PC-9 (cell line): ENCODE data around the gene PHYKPL. TPM values are rescaled to one million over a fixed set of nuclear protein-coding genes. Genes with fewer than 3 reads are reported as not detected.
A peak's percentile ranks its signal among the peaks of the same experiment; 100 is the strongest.

Source experiments
- BruUV-seq: library from RNA; stranded (reverse); fragments of 400-500 nt; replicated peaks from 2 replicates; lab custom pipeline; 2021; lab: Mats Ljungman, UMichigan
- CTCF ChIA-PET: fragments of 300-600 bp; sonication (Branson Sonifier 250); formaldehyde crosslinking; loops from one replicate; lab custom pipeline; 2022; ENCODE audit warnings: antibody characterized with exemption; lab: Charles Lee
- POLR2A ChIA-PET: fragments of 300-600 bp; sonication (Branson Sonifier 250); formaldehyde crosslinking; loops from one replicate; lab custom pipeline; 2022; ENCODE audit warnings: antibody characterized with exemption; ENCODE audit not compliant: unreplicated experiment; lab: Charles Lee
- DNase-seq, 2 experiments: peaks; one replicate each; pipeline versions ENCODE4 v3.0.0 to v3.0.0-alpha.2; 2015 to 2022; ENCODE audit warnings: mixed read lengths in 1 of 2
- H2AFZ ChIP-seq: fragments of 200-600 bp; sonication (generic); 2 replicates; pipeline ENCODE4 v1.8.1; 2017; ENCODE audit warnings: antibody characterized with exemption
- H3F3A ChIP-seq: fragments of 200-600 bp; sonication (generic); 2 replicates; pipeline ENCODE4 v1.8.1; 2017; ENCODE audit warnings: antibody characterized with exemption, mild to moderate bottlenecking, low read depth; ENCODE audit not compliant: insufficient read depth
- H3K27ac ChIP-seq: fragments of 200-600 bp; sonication (generic); 2 replicates; pipeline ENCODE4 v1.6.1; 2016; ENCODE audit warnings: mixed run types
- H3K27me3 ChIP-seq: fragments of 200-600 bp; sonication (generic); 2 replicates; pipeline ENCODE4 v1.6.1; 2016; ENCODE audit warnings: low read depth, mixed run types; ENCODE audit not compliant: insufficient read depth
- H3K36me3 ChIP-seq: fragments of 200-600 bp; sonication (generic); 2 replicates; pipeline ENCODE4 v1.6.1; 2016; ENCODE audit warnings: low read depth, mixed run types
- H3K4me1 ChIP-seq: fragments of 200-600 bp; sonication (generic); replicated peaks from 2 replicates; pipeline ENCODE4 v1.6.1; 2016; ENCODE audit warnings: mixed run types; ENCODE audit not compliant: insufficient read depth
- H3K4me2 ChIP-seq: fragments of 200-600 bp; sonication (generic); 2 replicates; pipeline ENCODE4 v1.6.1; 2017; ENCODE audit warnings: mixed run types
- H3K4me3 ChIP-seq: fragments of 200-600 bp; sonication (generic); 2 replicates; pipeline ENCODE4 v1.6.1; 2016; ENCODE audit warnings: mixed run types
- H3K79me2 ChIP-seq: fragments of 200-600 bp; sonication (generic); 2 replicates; pipeline ENCODE4 v1.6.1; 2017; ENCODE audit warnings: low read depth, mixed run types
- H3K9me2 ChIP-seq: fragments of 200-600 bp; sonication (generic); 2 replicates; pipeline ENCODE4 v1.8.1; 2017; ENCODE audit warnings: mild to moderate bottlenecking; ENCODE audit not compliant: insufficient read depth
- H3K9me3 ChIP-seq: fragments of 200-600 bp; sonication (generic); 2 replicates; pipeline ENCODE4 v1.8.1; 2016; ENCODE audit warnings: low read depth; ENCODE audit not compliant: insufficient read depth
- H4K20me1 ChIP-seq: fragments of 200-600 bp; sonication (generic); 2 replicates; pipeline ENCODE4 v1.8.1; 2017; ENCODE audit not compliant: insufficient read depth
- CTCF ChIP-seq: fragments of 200-600 bp; sonication (generic); conservative IDR thresholded peaks from 2 replicates; pipeline ENCODE4 v1.6.1; 2017; ENCODE audit warnings: mixed run types, antibody characterized with exemption, mild to moderate bottlenecking, moderate library complexity
- EZH2 ChIP-seq: fragments of 200-600 bp; sonication (generic); IDR thresholded peaks from 2 replicates; pipeline ENCODE4 v1.8.0; 2017; ENCODE audit warnings: antibody characterized with exemption, low read depth
- intact Hi-C: fragments of 100-400 bp; cut with micrococcal nuclease; formaldehyde crosslinking; loops from one replicate; pipeline ENCODE4 v1.10.0; 2022; ENCODE audit not compliant: unreplicated experiment
- total RNA-seq: library from RNA; stranded (reverse); gene quantifications from 2 replicates; pipeline ENCODE4 v1.2.3, GENCODE V29; 2021

Gene PHYKPL
- total RNA-seq, 1 experiment from 2014 or later: 73.7 TPM

GRCh38 chr5:178214160-178214803 is 18.3 kb downstream of the PHYKPL start:
- H3K27me3 ChIP-seq: no peaks in the 10 kb centered on the region
- peaks cover 77% of the 10 kb centered on the region for H3F3A ChIP-seq
- H3K36me3 ChIP-seq: peaks cover 23% of the 10 kb centered on the region
- no peak overlapping the region for H3K4me3 ChIP-seq
- ChIA-PET CTCF (no interaction called here), POLR2A (no interaction called here)
- no peak overlapping the region for H3K27ac ChIP-seq
- no TSS peak for BruUV-seq
- no peaks in the 10 kb centered on the region for H3K4me1 ChIP-seq
- no peak for TF ChIP-seq CTCF
- TF ChIP-seq EZH2: no peak
- H3K79me2 ChIP-seq: peaks cover 6% of the 10 kb centered on the region; the same call in 1 of the 2 replicates
- H2AFZ ChIP-seq: no peak overlapping the region
- no peaks in the 10 kb centered on the region for H3K9me2 ChIP-seq
- H3K9me3 ChIP-seq: no peaks in the 10 kb centered on the region
- H3K4me2 ChIP-seq: no peak overlapping the region
- DNase-seq: no peak
- peaks cover 53% of the 10 kb centered on the region for H4K20me1 ChIP-seq
- intact Hi-C loops: no loop called here

DNA sequence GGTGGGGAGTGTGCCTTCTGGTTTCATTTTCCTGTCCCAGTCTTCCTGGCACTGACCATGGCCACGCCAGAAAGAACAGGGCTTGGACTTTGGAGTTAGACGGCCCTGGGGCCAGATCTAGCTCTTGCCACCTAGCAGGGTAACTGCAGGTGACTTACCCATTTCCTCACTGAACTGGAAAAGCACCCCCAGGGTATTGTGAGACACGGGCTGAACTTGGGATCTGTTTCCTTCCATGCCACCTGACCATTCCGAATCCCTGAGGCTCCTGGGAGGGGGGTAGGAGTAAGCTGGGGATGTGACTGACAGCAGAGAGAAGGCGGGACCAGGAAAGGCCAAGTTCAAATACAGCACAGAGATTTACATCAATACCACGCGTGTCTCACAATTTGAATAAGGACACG is 18.9 kb downstream of the PHYKPL start:
- ChIA-PET POLR2A (interaction anchor here (0.6 to 0.7 kb wide), 2 partner anchors 11 to 64 kb away, joined by 4 to 5 read pairs; no protein-coding TSS in a partner anchor), CTCF (no interaction called here)
- no peak overlapping the region for H3K4me2 ChIP-seq
- peaks cover 59% of the 10 kb centered on the region for H4K20me1 ChIP-seq
- H3K79me2 ChIP-seq: peaks cover 11% of the 10 kb centered on the region
- peaks cover 23% of the 10 kb centered on the region for H3K36me3 ChIP-seq
- intact Hi-C loops: no loop called here
- peaks cover 77% of the 10 kb centered on the region for H3F3A ChIP-seq
- no peaks in the 10 kb centered on the region for H3K9me3 ChIP-seq
- no peak for TF ChIP-seq EZH2
- no peak for TF ChIP-seq CTCF
- no peak for DNase-seq
- no peak overlapping the region for H3K4me3 ChIP-seq
- no peaks in the 10 kb centered on the region for H3K27me3 ChIP-seq
- H3K4me1 ChIP-seq: no peaks in the 10 kb centered on the region
- no peaks in the 10 kb centered on the region for H3K9me2 ChIP-seq
- H3K27ac ChIP-seq: no peak overlapping the region
- H2AFZ ChIP-seq: no peak overlapping the region
- BruUV-seq: no TSS peak

DNA sequence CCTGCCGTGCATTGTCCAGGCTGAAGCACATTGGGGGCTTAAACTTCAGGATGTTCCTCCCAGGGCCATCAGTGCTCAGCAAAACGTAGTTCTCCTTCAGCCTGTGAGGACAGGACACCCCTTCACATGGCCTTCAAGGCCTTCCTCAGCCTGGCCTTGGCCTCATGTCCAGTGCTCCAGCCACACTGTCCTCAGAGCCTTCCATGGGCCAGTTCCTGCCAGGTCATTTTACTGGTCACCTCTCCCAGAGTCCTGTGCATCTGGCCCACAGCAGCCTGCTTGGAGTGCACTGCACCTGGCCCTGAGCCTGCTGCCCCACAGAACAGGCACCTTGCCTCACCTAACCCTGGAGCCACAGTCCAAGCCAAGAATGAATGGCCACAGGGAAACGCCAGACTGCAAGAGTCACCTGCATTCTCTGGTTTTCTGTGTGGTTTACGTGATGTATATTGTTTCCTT is 19.6 kb downstream of the PHYKPL start:
- BruUV-seq: no TSS peak
- Histone ChIP-seq H3K4me3 (no peak overlapping the region), H2AFZ (no peak overlapping the region), H3K27me3 (no peaks in the 10 kb centered on the region), H3K4me2 (no peak overlapping the region), H3K27ac (no peak overlapping the region), H4K20me1 (peaks cover 66% of the 10 kb centered on the region), H3K4me1 (peaks cover 1% of the 10 kb centered on the region; the same call in 1 of the 2 replicates), H3K9me2 (no peaks in the 10 kb centered on the region), H3K36me3 (peaks cover 28% of the 10 kb centered on the region), H3K9me3 (no peaks in the 10 kb centered on the region), H3F3A (peaks cover 78% of the 10 kb centered on the region), H3K79me2 (peaks cover 18% of the 10 kb centered on the region)
- peak in 1 of 2 experiments; percentile 32 for DNase-seq
- ChIA-PET CTCF (interaction anchor here (0.6 kb wide), 1 partner anchor 103 kb away, joined by 3 read pairs; no protein-coding TSS in a partner anchor), POLR2A (interaction anchor here (0.6 to 0.7 kb wide), 2 partner anchors 11 to 64 kb away, joined by 4 to 5 read pairs; no protein-coding TSS in a partner anchor)
- no peak for TF ChIP-seq EZH2
- no peak for TF ChIP-seq CTCF
- intact Hi-C loops: no loop called here
